Spinal cord (tissue), 10 donors: ENCODE measurements around the gene LRRC4C. TPM values are rescaled to one million over a fixed set of nuclear protein-coding genes. Genes with fewer than 3 reads are reported as not detected.

ENCODE experiments used
- DNase-seq, 6 donors: peaks; one replicate each; pipeline versions ENCODE4 v3.0.0 to v3.0.0-alpha.2; 2013 to 2015; ENCODE audit warnings: low spot score in 6 of 6, low read depth in 4 of 6
- H3K27ac ChIP-seq: one replicate; pipeline ENCODE4 v1.5.1; 2013; ENCODE audit warnings: low read depth, low read length, control low read depth
- H3K27me3 ChIP-seq: one replicate; pipeline ENCODE4 v1.6.1; 2013; ENCODE audit warnings: low read length; ENCODE audit not compliant: control insufficient read depth, insufficient read depth
- H3K36me3 ChIP-seq: one replicate; pipeline ENCODE4 v1.6.1; 2013; ENCODE audit warnings: low read length; ENCODE audit not compliant: control insufficient read depth, insufficient read depth
- H3K4me1 ChIP-seq: one replicate; pipeline ENCODE4 v1.6.1; 2013; ENCODE audit warnings: low read length; ENCODE audit not compliant: control insufficient read depth, insufficient read depth
- H3K4me3 ChIP-seq: one replicate; pipeline ENCODE4 v1.5.1; 2013; ENCODE audit warnings: low read depth, low read length, control low read depth
- H3K9me3 ChIP-seq: one replicate; pipeline ENCODE4 v1.6.1; 2013; ENCODE audit warnings: low read length; ENCODE audit not compliant: control insufficient read depth, insufficient read depth
- WGBS: methylation state at CpG from one replicate; pipeline ENCODE4 v1.1.5; 2013; ENCODE audit warnings: missing lambda C conversion rate; ENCODE audit not compliant: insufficient coverage; 5-methylcytosine and 5-hydroxymethylcytosine counted together
- polyA plus RNA-seq, 2 donors: library from polyadenylated mRNA; unstranded; fragments of 120-200 nt; gene quantifications; one replicate each; pipeline ENCODE4 v1.2.1, GENCODE V29; 2013; ENCODE audit not compliant: insufficient read length in 2 of 2
- total RNA-seq, 2 donors: library from RNA; depleted of rRNA in 1 of 2; stranded (reverse); fragments of 120-200 nt in 1 of 2; fragments of >200 nt in 1 of 2; gene quantifications; one replicate each; pipeline versions ENCODE4 v1.2.3 to v1.2.4, GENCODE V29; 2013 to 2014
- donor health status: healthy.

The LRRC4C gene
- total and polyA plus RNA-seq, 4 donors, result 25.6 to 54.9 (median 39.0) TPM

DNA sequence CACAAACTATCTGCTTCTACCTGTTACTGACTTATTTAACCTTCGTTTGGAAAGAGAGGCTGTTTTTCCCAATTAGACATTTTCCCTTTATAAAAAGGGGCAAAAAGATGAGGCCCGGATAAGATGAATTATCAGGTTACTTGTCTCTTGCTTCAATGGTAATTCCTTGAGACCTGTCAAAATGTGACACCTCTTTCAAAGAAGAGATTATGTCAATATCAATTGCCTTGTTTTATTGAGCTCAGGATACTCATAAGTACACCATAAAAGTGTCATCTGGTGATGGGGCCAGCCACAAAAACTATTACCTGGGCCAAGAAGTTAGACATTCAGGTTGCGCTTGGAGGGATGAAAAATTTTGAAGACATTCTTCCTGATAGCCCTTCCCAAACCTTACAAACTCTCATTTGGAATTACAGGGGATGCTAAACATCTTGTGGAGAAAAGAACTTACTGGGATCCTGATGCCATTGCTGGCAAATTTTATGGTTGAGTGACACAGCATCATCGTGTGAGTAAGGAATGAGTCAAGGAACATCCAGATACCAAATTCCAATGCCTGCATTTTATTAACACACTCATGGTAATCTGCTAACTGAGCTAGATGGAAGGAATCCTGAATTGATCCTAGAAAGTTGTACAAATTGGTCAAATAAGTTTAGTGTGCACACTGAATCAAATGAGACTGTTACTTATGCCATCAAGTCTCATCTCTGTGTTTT is 1071.2 kb downstream of the LRRC4C start:
- H3K4me3 ChIP-seq, result no peak overlapping the region
- no peak overlapping the region for H3K27ac ChIP-seq
- no CpG with 5 or more reads among the region's 4 CpGs for WGBS
- DNase-seq, result no peak
- no peaks in the 10 kb centered on the region for H3K27me3 ChIP-seq
- H3K4me1 ChIP-seq, result no peaks in the 10 kb centered on the region
- no peaks in the 10 kb centered on the region for H3K36me3 ChIP-seq
- H3K9me3 ChIP-seq, result no peaks in the 10 kb centered on the region

DNA sequence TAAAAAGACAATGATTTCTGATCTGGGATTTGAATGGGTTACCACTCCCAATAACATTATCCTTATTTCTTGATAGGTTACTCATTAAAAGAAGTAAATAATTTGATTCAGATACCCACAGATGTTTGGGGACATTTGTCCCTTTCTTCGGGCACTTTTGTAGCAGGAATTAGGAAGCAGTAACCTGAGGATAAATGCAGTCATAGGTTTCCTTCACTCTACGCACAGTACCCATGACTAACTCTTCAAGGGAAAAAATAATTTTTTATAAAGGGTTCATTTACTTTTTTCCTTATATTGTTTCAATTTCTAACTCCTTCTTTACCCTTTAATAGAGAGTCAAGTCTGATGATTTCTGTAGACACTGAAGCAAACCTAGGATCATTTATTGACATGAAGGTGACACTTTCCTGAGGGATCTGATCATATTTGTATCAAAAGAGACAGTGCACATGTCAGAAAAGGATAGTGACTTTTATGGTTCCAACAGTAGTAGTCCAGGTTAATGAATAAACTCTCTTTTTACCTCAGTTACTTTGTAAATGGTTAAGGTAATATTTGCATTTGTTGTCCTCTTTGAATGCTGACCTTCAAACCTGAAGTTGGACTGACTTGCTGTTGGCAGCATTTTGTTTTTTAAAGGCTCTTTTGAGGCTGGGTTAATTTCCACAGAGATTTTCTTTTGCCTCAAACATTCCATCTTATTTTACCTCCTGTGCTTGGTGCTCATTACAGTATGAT is 1072.0 kb downstream of the LRRC4C start:
- Histone ChIP-seq H3K27ac (no peak overlapping the region), H3K36me3 (no peaks in the 10 kb centered on the region), H3K9me3 (no peaks in the 10 kb centered on the region), H3K27me3 (no peaks in the 10 kb centered on the region), H3K4me1 (no peaks in the 10 kb centered on the region), H3K4me3 (no peak overlapping the region)
- no CpG with 5 or more reads among the region's 2 CpGs for WGBS
- no peak for DNase-seq

- Histone ChIP-seq H3K27ac (no peak overlapping the region), H3K9me3 (no peaks in the 10 kb centered on the region), H3K4me1 (no peaks in the 10 kb centered on the region), H3K36me3 (no peaks in the 10 kb centered on the region), H3K4me3 (no peak overlapping the region), H3K27me3 (no peaks in the 10 kb centered on the region)
- WGBS, result no CpG with 5 or more reads among the region's 1 CpG
- DNase-seq, result no peak
Measured at GRCh38 chr11:40384991-40385390, 1074.5 kb downstream of the LRRC4C start.

DNA sequence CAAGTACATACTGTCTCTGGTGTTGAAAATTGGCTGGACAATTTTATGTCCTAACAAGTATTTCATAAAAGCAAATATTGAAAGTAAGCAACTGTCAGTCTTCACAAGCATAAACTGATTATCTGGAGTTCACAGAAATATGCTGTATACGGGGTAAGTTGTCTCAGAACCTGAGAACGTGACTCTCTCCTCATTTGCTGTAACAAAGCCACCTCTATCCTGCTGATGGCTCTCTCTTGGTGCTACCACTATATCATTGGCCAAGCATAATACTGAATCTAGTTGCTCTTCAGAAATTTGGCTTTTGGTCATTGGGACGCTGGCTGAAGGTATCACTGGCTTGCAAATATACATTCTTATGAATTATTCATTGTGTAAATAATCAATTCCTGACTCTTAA is 1078.0 kb downstream of the LRRC4C start:
- Histone ChIP-seq H3K27ac (no peak overlapping the region), H3K9me3 (no peaks in the 10 kb centered on the region), H3K36me3 (no peaks in the 10 kb centered on the region), H3K4me3 (no peak overlapping the region), H3K27me3 (no peaks in the 10 kb centered on the region), H3K4me1 (no peaks in the 10 kb centered on the region)
- DNase-seq, result no peak
- WGBS, result 82% methylated on average over 2 of the region's 3 CpGs

GRCh38 chr11:40380835-40381234 is 1078.6 kb downstream of the LRRC4C start:
- H3K27ac ChIP-seq, result no peak overlapping the region
- H3K4me3 ChIP-seq, result no peak overlapping the region
- WGBS, result no CpG with 5 or more reads among the region's 5 CpGs
- H3K9me3 ChIP-seq, result no peaks in the 10 kb centered on the region
- no peaks in the 10 kb centered on the region for H3K27me3 ChIP-seq
- H3K4me1 ChIP-seq, result no peaks in the 10 kb centered on the region
- no peaks in the 10 kb centered on the region for H3K36me3 ChIP-seq
- no peak for DNase-seq

DNA sequence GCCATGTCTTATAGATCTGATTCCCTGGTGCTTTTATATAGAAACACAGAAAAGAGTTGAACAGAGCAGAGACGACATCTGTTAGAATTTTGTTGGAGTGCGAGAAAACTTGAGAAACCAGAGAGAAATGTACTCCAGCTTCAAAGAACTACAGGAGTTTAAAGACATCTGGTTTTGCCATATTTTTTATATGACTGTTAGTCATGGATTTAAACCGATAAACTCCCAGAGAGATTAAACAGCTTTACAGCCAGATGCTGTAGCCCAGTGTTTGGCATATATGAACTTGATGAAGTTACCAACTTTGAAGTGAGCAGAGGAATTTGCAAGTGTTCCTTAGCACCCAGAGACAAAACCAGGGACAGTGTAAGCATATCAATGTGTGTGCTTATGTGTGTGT is 1083.1 kb downstream of the LRRC4C start:
- WGBS, result no CpG with 5 or more reads among the region's 3 CpGs
- no peaks in the 10 kb centered on the region for H3K9me3 ChIP-seq
- DNase-seq, result peak in 1 of 6 donors; percentile 4

GRCh38 chr11:40370821-40371616 is 1088.4 kb downstream of the LRRC4C start:
- 100% methylated on average over 1 of the region's 5 CpGs for WGBS
- no peak for DNase-seq
- H3K36me3 ChIP-seq, result no peaks in the 10 kb centered on the region
- no peak overlapping the region for H3K4me3 ChIP-seq
- H3K27me3 ChIP-seq, result no peaks in the 10 kb centered on the region
- no peaks in the 10 kb centered on the region for H3K9me3 ChIP-seq
- no peaks in the 10 kb centered on the region for H3K4me1 ChIP-seq
- H3K27ac ChIP-seq, result no peak overlapping the region

More for the DNA sequence above, 1083.1 kb downstream of the LRRC4C start:
- H3K27ac ChIP-seq, result no peak overlapping the region
- H3K4me3 ChIP-seq, result no peak overlapping the region
- no peaks in the 10 kb centered on the region for H3K4me1 ChIP-seq
- H3K27me3 ChIP-seq, result no peaks in the 10 kb centered on the region
- no peaks in the 10 kb centered on the region for H3K36me3 ChIP-seq

DNA sequence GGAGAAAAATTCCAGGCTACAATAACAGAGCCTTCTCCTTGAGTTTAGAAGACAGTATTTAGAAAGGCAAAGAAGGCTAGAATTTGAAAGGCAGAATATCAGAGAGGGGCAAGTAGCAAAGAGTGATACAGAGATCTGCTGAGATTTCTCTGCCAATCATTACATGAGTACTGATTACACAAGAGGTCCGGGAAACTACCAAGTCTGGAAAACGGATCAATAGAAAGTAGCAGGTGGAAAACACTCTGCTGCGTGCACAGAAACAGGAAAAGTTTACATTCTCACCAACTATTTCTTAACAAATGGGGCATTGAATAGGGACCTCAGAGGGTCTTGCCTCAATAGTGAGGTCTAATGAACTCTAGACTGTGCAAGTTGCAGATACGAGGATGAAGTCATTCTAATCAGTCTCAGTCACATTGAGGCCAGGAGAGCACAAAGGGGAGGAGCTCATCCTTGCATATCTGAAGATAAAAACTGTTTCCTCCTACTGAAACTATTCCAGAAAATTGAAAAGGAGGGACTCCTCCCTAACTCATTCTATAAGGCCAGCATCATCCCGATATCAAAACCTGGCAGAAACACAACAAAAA is 1099.2 kb downstream of the LRRC4C start:
- Histone ChIP-seq H3K9me3 (no peaks in the 10 kb centered on the region), H3K27ac (no peak overlapping the region), H3K27me3 (no peaks in the 10 kb centered on the region), H3K4me1 (no peaks in the 10 kb centered on the region), H3K4me3 (no peak overlapping the region), H3K36me3 (no peaks in the 10 kb centered on the region)
- WGBS, result no CpG with 5 or more reads among the region's 5 CpGs
- no peak for DNase-seq

- Histone ChIP-seq H3K27me3 (no peaks in the 10 kb centered on the region), H3K36me3 (no peaks in the 10 kb centered on the region), H3K9me3 (no peaks in the 10 kb centered on the region), H3K4me1 (no peaks in the 10 kb centered on the region), H3K4me3 (no peak overlapping the region), H3K27ac (no peak overlapping the region)
- DNase-seq, result no peak
- 96% methylated on average over 4 of the region's 4 CpGs for WGBS
Measured at GRCh38 chr11:40354121-40354520, 1105.3 kb downstream of the LRRC4C start.
